HEK293 (cell line): ENCODE results near the gene INPP4B.

Experiments used
- CTCF ChIA-PET: fragments of 350-600 bp; formaldehyde crosslinking; extraction: SDS; loops from one replicate; lab custom pipeline; 2021; ENCODE audit warnings: antibody characterized with exemption; lab: Yijun Ruan, JAX
- POLR2A ChIA-PET: fragments of 300-600 bp; formaldehyde crosslinking; extraction: SDS; loops from one replicate; lab custom pipeline; 2020; ENCODE audit warnings: antibody characterized with exemption, inconsistent platforms; lab: Yijun Ruan, JAX
- H3K27ac ChIP-seq: fragments of 200-500 bp; sonication (Bioruptor generic); 2 replicates; pipeline ENCODE4 v1.5.1; 2014; ENCODE audit warnings: low read depth, low read length, control low read depth, inconsistent platforms; ENCODE audit errors: extremely low read depth
- H3K36me3 ChIP-seq, 2 experiments: fragments of 200-500 bp in 1 of 2; sonication (Bioruptor generic) in 1 of 2; 1 replicate in 1 of 2; 2 replicates in 1 of 2; pipeline ENCODE4 v1.5.1; 2014 to 2017; ENCODE audit warnings: inconsistent platforms in 2 of 2, low read length in 2 of 2; ENCODE audit not compliant: control insufficient read depth in 2 of 2, insufficient read depth in 1 of 2
- H3K4me1 ChIP-seq: fragments of 200-500 bp; sonication (Bioruptor generic); 2 replicates; pipeline ENCODE4 v1.5.1; 2014; ENCODE audit warnings: mild to moderate bottlenecking, low read length, inconsistent platforms; ENCODE audit not compliant: control insufficient read depth, insufficient read depth
- H3K4me3 ChIP-seq: 2 replicates; pipeline ENCODE4 v1.5.1; 2011; ENCODE audit warnings: low read depth, mild to moderate bottlenecking, control low read depth, low read length, moderate library complexity
- H3K9me3 ChIP-seq: fragments of 200-500 bp; sonication (Bioruptor generic); 2 replicates; pipeline ENCODE4 v1.5.1; 2014; ENCODE audit warnings: low read depth, low read length, inconsistent platforms; ENCODE audit not compliant: control insufficient read depth, insufficient read depth
- BCL11A ChIP-seq: fragments of 450-650 bp; formaldehyde crosslinking; IDR thresholded peaks from 2 replicates; pipeline ENCODE4 v1.5.1; 2016; ENCODE audit warnings: low read depth, missing biosample characterization, missing genetic modification characterization
- GFI1B ChIP-seq: fragments of 450-650 bp; formaldehyde crosslinking; IDR thresholded peaks from 2 replicates; pipeline ENCODE4 v1.5.1; 2016; ENCODE audit warnings: missing biosample characterization, missing genetic modification characterization
- GLI2 ChIP-seq: fragments of 450-650 bp; formaldehyde crosslinking; IDR thresholded peaks from 2 replicates; pipeline ENCODE4; 2017; ENCODE audit warnings: missing biosample characterization, missing genetic modification characterization, low read depth, borderline replicate concordance
- HOXD13 ChIP-seq: sonication (generic); formaldehyde crosslinking; IDR thresholded peaks from 2 replicates; pipeline ENCODE4 v1.8.0; 2022; ENCODE audit warnings: missing genetic modification reagents, borderline replicate concordance
- PATZ1 ChIP-seq: fragments of 450-650 bp; formaldehyde crosslinking; IDR thresholded peaks from 2 replicates; pipeline ENCODE4 v1.5.1; 2016; ENCODE audit warnings: missing biosample characterization, missing genetic modification characterization
- ZBTB7A ChIP-seq: fragments of 450-650 bp; formaldehyde crosslinking; IDR thresholded peaks from 2 replicates; pipeline ENCODE4 v1.5.1; 2016; ENCODE audit warnings: low read depth, missing biosample characterization, missing genetic modification characterization
- ZFP3 ChIP-seq: fragments of 450-650 bp; formaldehyde crosslinking; IDR thresholded peaks from 2 replicates; pipeline ENCODE4 v1.5.1; 2016; ENCODE audit warnings: low read depth, missing biosample characterization, missing genetic modification characterization
- ZNF114 ChIP-seq: fragments of 450-650 bp; formaldehyde crosslinking; IDR thresholded peaks from 2 replicates; pipeline ENCODE4 v1.5.0; 2017; ENCODE audit warnings: missing biosample characterization, missing genetic modification characterization
- ZNF223 ChIP-seq: fragments of 450-650 bp; formaldehyde crosslinking; IDR thresholded peaks from 2 replicates; pipeline ENCODE4 v1.5.1; 2016; ENCODE audit warnings: missing biosample characterization, missing genetic modification characterization
- ZNF280C ChIP-seq: fragments of 450-650 bp; formaldehyde crosslinking; IDR thresholded peaks from 2 replicates; pipeline ENCODE4 v1.5.1; 2016; ENCODE audit warnings: missing biosample characterization, missing genetic modification characterization
- ZNF394 ChIP-seq: fragments of 450-650 bp; formaldehyde crosslinking; IDR thresholded peaks from 2 replicates; pipeline ENCODE4 v1.5.1; 2016; ENCODE audit warnings: missing biosample characterization, missing genetic modification characterization, mild to moderate bottlenecking, moderate library complexity, borderline replicate concordance
- ZNF521 ChIP-seq: fragments of 450-650 bp; formaldehyde crosslinking; IDR thresholded peaks from 2 replicates; pipeline ENCODE4 v1.5.1; 2017; ENCODE audit warnings: missing biosample characterization, mild to moderate bottlenecking, missing genetic modification characterization
- ZNF561 ChIP-seq: fragments of 450-650 bp; IDR thresholded peaks from 2 replicates; pipeline ENCODE4 v1.5.1; 2018; ENCODE audit warnings: missing biosample characterization, missing genetic modification characterization, borderline replicate concordance
- ZNF623 ChIP-seq: fragments of 450-650 bp; formaldehyde crosslinking; IDR thresholded peaks from 2 replicates; pipeline ENCODE4 v1.5.1; 2016; ENCODE audit warnings: missing biosample characterization, missing genetic modification characterization
- ZNF626 ChIP-seq: fragments of 450-650 bp; sonication (Bioruptor Pico); formaldehyde crosslinking; IDR thresholded peaks from 2 replicates; pipeline ENCODE4 v1.5.1; 2018; ENCODE audit warnings: missing biosample characterization, missing genetic modification characterization, inconsistent platforms
- ZNF707 ChIP-seq: fragments of 450-650 bp; formaldehyde crosslinking; IDR thresholded peaks from 2 replicates; pipeline ENCODE4 v1.5.1; 2016; ENCODE audit warnings: missing biosample characterization, missing genetic modification characterization
- TF ChIP-seq, protein P1 (sequence below): fragments of 450-650 bp; formaldehyde crosslinking; IDR thresholded peaks from 2 replicates; pipeline ENCODE4 v1.5.1; 2016; ENCODE audit warnings: missing biosample characterization, missing genetic modification characterization
- TF ChIP-seq, protein P2 (sequence below): fragments of 450-650 bp; formaldehyde crosslinking; conservative IDR thresholded peaks from 2 replicates; pipeline ENCODE4 v1.5.1; 2016; ENCODE audit warnings: low read depth, missing biosample characterization, missing genetic modification characterization

The INPP4B gene

GRCh38 chr4:142316913-142317312 lies 529.2 kb downstream of the INPP4B start:
- CTCF ChIA-PET, result no interaction called here

DNA sequence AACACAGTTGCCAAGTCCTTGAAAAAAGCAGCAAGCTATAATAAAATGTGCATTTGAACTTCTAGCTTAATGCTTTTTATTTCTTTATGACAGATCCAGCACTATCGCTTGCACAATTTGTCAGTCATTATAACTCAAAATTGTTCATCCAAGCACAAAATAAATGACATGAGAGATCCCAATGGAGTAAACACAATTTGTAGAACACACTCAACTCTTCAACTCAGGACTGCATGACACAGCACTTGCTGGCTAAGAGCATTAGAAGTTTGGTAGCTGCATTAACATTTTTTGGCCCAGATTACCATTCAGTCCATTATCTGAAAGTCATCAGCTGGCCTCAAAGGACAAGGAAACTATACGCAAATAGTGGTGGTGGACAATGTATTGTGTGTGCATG lies 530.1 kb downstream of the INPP4B start:
- no peaks in the 10 kb centered on the region for H3K36me3 ChIP-seq
- H3K9me3 ChIP-seq, result no peaks in the 10 kb centered on the region
- POLR2A ChIA-PET, result no interaction called here
- H3K4me1 ChIP-seq, result no peaks in the 10 kb centered on the region
- TF ChIP-seq, protein P1, sequence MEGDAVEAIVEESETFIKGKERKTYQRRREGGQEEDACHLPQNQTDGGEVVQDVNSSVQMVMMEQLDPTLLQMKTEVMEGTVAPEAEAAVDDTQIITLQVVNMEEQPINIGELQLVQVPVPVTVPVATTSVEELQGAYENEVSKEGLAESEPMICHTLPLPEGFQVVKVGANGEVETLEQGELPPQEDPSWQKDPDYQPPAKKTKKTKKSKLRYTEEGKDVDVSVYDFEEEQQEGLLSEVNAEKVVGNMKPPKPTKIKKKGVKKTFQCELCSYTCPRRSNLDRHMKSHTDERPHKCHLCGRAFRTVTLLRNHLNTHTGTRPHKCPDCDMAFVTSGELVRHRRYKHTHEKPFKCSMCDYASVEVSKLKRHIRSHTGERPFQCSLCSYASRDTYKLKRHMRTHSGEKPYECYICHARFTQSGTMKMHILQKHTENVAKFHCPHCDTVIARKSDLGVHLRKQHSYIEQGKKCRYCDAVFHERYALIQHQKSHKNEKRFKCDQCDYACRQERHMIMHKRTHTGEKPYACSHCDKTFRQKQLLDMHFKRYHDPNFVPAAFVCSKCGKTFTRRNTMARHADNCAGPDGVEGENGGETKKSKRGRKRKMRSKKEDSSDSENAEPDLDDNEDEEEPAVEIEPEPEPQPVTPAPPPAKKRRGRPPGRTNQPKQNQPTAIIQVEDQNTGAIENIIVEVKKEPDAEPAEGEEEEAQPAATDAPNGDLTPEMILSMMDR (tag by site-specific recombination), result no peak
- no peak for TF ChIP-seq ZNF114 (tag by site-specific recombination)
- TF ChIP-seq, all 188 proteins: peak for 0
- CTCF ChIA-PET, result interaction anchor here (0.6 kb wide), 1 partner anchor 315 kb away, joined by 3 read pairs; no protein-coding TSS in a partner anchor
- Histone ChIP-seq H3K27ac (no peak overlapping the region), H3K4me3 (no peak overlapping the region)

More at GRCh38 chr4:142316913-142317312, 529.2 kb downstream of the INPP4B start:
- Histone ChIP-seq H3K36me3 (no peaks in the 10 kb centered on the region), H3K9me3 (no peaks in the 10 kb centered on the region), H3K4me1 (no peaks in the 10 kb centered on the region), H3K27ac (no peak overlapping the region), H3K4me3 (no peak overlapping the region)
- POLR2A ChIA-PET, result no interaction called here
- no peak for TF ChIP-seq ZNF626 (tag by site-specific recombination)
- peak; percentile 61; the same call in 1 of the 2 replicates for TF ChIP-seq ZFP3

- TF ChIP-seq HOXD13 (CRISPR knock-in tag) (no peak), ZNF623 (no peak), ZNF521 (tag by site-specific recombination) (no peak), ZNF280C (tag by site-specific recombination) (no peak), ZBTB7A (tag by site-specific recombination) (no peak), PATZ1 (tag by site-specific recombination) (no peak), ZNF223 (tag by site-specific recombination) (no peak), ZNF394 (tag by site-specific recombination) (no peak), BCL11A (tag by site-specific recombination) (no peak), ZNF561 (tag by site-specific recombination) (no peak), GFI1B (tag by site-specific recombination) (no peak), ZNF707 (no peak), GLI2 (tag by site-specific recombination) (no peak)
- TF ChIP-seq, protein P2, sequence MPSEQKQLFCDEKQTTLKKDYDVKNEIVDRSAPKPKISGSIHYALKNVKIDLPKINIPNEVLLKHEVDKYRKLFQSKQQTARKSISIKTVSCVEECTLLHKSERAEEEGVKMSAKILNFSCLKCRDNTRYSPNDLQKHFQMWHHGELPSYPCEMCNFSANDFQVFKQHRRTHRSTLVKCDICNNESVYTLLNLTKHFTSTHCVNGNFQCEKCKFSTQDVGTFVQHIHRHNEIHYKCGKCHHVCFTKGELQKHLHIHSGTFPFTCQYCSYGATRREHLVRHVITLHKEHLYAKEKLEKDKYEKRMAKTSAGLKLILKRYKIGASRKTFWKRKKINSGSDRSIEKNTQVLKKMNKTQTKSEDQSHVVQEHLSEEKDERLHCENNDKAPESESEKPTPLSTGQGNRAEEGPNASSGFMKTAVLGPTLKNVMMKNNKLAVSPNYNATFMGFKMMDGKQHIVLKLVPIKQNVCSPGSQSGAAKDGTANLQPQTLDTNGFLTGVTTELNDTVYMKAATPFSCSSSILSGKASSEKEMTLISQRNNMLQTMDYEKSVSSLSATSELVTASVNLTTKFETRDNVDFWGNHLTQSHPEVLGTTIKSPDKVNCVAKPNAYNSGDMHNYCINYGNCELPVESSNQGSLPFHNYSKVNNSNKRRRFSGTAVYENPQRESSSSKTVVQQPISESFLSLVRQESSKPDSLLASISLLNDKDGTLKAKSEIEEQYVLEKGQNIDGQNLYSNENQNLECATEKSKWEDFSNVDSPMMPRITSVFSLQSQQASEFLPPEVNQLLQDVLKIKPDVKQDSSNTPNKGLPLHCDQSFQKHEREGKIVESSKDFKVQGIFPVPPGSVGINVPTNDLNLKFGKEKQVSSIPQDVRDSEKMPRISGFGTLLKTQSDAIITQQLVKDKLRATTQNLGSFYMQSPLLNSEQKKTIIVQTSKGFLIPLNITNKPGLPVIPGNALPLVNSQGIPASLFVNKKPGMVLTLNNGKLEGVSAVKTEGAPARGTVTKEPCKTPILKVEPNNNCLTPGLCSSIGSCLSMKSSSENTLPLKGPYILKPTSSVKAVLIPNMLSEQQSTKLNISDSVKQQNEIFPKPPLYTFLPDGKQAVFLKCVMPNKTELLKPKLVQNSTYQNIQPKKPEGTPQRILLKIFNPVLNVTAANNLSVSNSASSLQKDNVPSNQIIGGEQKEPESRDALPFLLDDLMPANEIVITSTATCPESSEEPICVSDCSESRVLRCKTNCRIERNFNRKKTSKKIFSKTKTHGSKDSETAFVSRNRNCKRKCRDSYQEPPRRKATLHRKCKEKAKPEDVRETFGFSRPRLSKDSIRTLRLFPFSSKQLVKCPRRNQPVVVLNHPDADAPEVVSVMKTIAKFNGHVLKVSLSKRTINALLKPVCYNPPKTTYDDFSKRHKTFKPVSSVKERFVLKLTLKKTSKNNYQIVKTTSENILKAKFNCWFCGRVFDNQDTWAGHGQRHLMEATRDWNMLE, result no peak
- TF ChIP-seq, all 188 proteins: peak for 0
- CTCF ChIA-PET, result interaction anchor here (0.5 kb wide), 1 partner anchor 256 kb away, joined by 3 read pairs; no protein-coding TSS in a partner anchor
Measured at GRCh38 chr4:142314686-142315085, 531.4 kb downstream of the INPP4B start.

More at GRCh38 chr4:142314686-142315085, 531.4 kb downstream of the INPP4B start:
- H3K27ac ChIP-seq, result no peak overlapping the region
- POLR2A ChIA-PET, result no interaction called here
- H3K4me3 ChIP-seq, result no peak overlapping the region
- H3K4me1 ChIP-seq, result no peaks in the 10 kb centered on the region
- H3K36me3 ChIP-seq, result no peaks in the 10 kb centered on the region
- no peaks in the 10 kb centered on the region for H3K9me3 ChIP-seq
